HCT116 (cell line): Measurements from ENCODE around the gene GALNT18. TPM values are rescaled to one million over a fixed set of nuclear protein-coding genes. Genes with fewer than 3 reads are reported as not detected.

ENCODE experiments used
- ATAC-seq: fragments of 200-7000 bp; cut with Tn5 transposase; 2 replicates; pipeline ENCODE4 v1.9.1; 2020; ENCODE audit warnings: mild to moderate bottlenecking, moderate library complexity
- BruUV-seq: library from RNA; stranded (reverse); fragments of 400-500 nt; replicated peaks from 2 replicates; lab custom pipeline; 2021; lab: Mats Ljungman, UMichigan
- CTCF ChIA-PET: fragments of 300-600 bp; sonication (Branson Sonifier 250); formaldehyde crosslinking; loops from one replicate; lab custom pipeline; 2021; ENCODE audit warnings: antibody characterized with exemption; lab: Charles Lee
- POLR2A ChIA-PET: fragments of 300-600, 350-600 bp; sonication (Branson Sonifier 250); formaldehyde crosslinking; loops from one replicate; lab custom pipeline; 2021; ENCODE audit warnings: antibody characterized with exemption; lab: Charles Lee
- RAD21 ChIA-PET, 2 experiments: fragments of 300-600 bp; sonication (Branson Sonifier 250); formaldehyde crosslinking; loops; one replicate each; lab custom pipeline; 2023; ENCODE audit warnings: low total read pairs in 2 of 2; ENCODE audit not compliant: uncharacterized antibody in 2 of 2, unreplicated experiment in 2 of 2, low non-redundant PET in 1 of 2; lab: Charles Lee
- DNase-seq: peaks from one replicate; pipeline ENCODE4 v3.0.0-alpha.2; 2010; ENCODE audit warnings: low read depth, low spot score
- H2AFZ ChIP-seq: fragments of 200-600 bp; shearing (Covaris generic), sonication (generic); 2 replicates; pipeline ENCODE4 v1.6.1; 2017; ENCODE audit warnings: low read depth, mixed run types, mixed read lengths, antibody characterized with exemption, low read length; ENCODE audit not compliant: poor library complexity, severe bottlenecking
- H3K27ac ChIP-seq: 2 replicates; pipeline ENCODE4 v1.5.1; 2012; ENCODE audit warnings: low read depth, low read length
- H3K27me3 ChIP-seq: fragments of 200-600 bp; sonication (generic); 2 replicates; pipeline ENCODE4 v1.6.1; 2016; ENCODE audit warnings: mixed run types, low read length, mixed read lengths; ENCODE audit not compliant: insufficient read depth
- H3K36me3 ChIP-seq, 2 experiments: fragments of 200-500 bp in 1 of 2; fragments of 200-600 bp in 1 of 2; sonication (Bioruptor generic) in 1 of 2; sonication (generic) in 1 of 2; 2 replicates each; pipeline versions ENCODE4 v1.5.1 to v1.6.1; 2014 to 2016; ENCODE audit warnings: low read length in 2 of 2, inconsistent platforms in 1 of 2, mixed read lengths in 1 of 2, mixed run types in 1 of 2; ENCODE audit not compliant: insufficient read depth in 2 of 2, control insufficient read depth in 1 of 2
- H3K4me1 ChIP-seq, 2 experiments: fragments of 200-600 bp in 1 of 2; sonication (generic) in 1 of 2; 2 replicates each; pipeline versions ENCODE4 v1.5.1 to v1.6.1; 2012 to 2017; ENCODE audit warnings: low read length in 2 of 2, inconsistent platforms in 1 of 2, mild to moderate bottlenecking in 1 of 2, mixed read lengths in 1 of 2, mixed run types in 1 of 2, moderate library complexity in 1 of 2; ENCODE audit not compliant: insufficient read depth in 2 of 2, control insufficient read depth in 1 of 2
- H3K4me2 ChIP-seq: fragments of 200-600 bp; sonication (generic); 2 replicates; pipeline ENCODE4 v1.6.1; 2017; ENCODE audit warnings: mixed run types, low read length, mixed read lengths
- H3K4me3 ChIP-seq, 2 experiments: fragments of 200-600 bp in 1 of 2; sonication (generic) in 1 of 2; replicated peaks in 1 of 2; 2 replicates each; pipeline ENCODE4 v1.5.1; 2011 to 2016; ENCODE audit warnings: low read length in 2 of 2, control low read depth in 1 of 2, low read depth in 1 of 2, mild to moderate bottlenecking in 1 of 2, mixed read lengths in 1 of 2, mixed run types in 1 of 2
- H3K79me2 ChIP-seq: fragments of 200-600 bp; sonication (generic); 2 replicates; pipeline ENCODE4 v1.6.1; 2017; ENCODE audit warnings: mild to moderate bottlenecking, mixed run types, low read length, moderate library complexity, mixed read lengths; ENCODE audit not compliant: insufficient read depth
- H3K9ac ChIP-seq: fragments of 200-600 bp; sonication (generic); 2 replicates; pipeline ENCODE4 v1.6.1; 2016; ENCODE audit warnings: low read length, mixed read lengths
- H3K9me2 ChIP-seq: fragments of 200-600 bp; sonication (generic), shearing (Covaris generic); 2 replicates; pipeline ENCODE4 v1.6.1; 2017; ENCODE audit warnings: mixed run types, mild to moderate bottlenecking, moderate library complexity; ENCODE audit not compliant: insufficient read depth
- H3K9me3 ChIP-seq, 2 experiments: fragments of 200-500 bp in 1 of 2; fragments of 200-600 bp in 1 of 2; sonication (Bioruptor generic) in 1 of 2; sonication (generic) in 1 of 2; 2 replicates each; pipeline ENCODE4 v1.6.1; 2014 to 2017; ENCODE audit warnings: low read length in 2 of 2, mixed read lengths in 2 of 2, inconsistent platforms in 1 of 2, low read depth in 1 of 2, mild to moderate bottlenecking in 1 of 2, mixed run types in 1 of 2, moderate library complexity in 1 of 2; ENCODE audit not compliant: control insufficient read depth in 1 of 2, insufficient read depth in 1 of 2
- H4K20me1 ChIP-seq: fragments of 200-600 bp; sonication (generic), shearing (Covaris generic); 2 replicates; pipeline ENCODE4 v1.6.1; 2017; ENCODE audit warnings: mixed run types, mild to moderate bottlenecking, moderate library complexity; ENCODE audit not compliant: insufficient read depth
- ATF3 ChIP-seq: IDR thresholded peaks from 2 replicates; pipeline ENCODE4 v1.6.1; 2012
- CEBPB ChIP-seq: IDR thresholded peaks from 2 replicates; pipeline ENCODE4 v1.6.1; 2012; ENCODE audit warnings: low read depth
- CTCF ChIP-seq, 3 experiments: fragments of 200-600 bp in 1 of 3; sonication (generic) in 1 of 3; IDR thresholded peaks in 2 of 3; conservative IDR thresholded peaks in 1 of 3; 2 replicates each; pipeline ENCODE4 v1.5.1; 2012 to 2017; ENCODE audit warnings: low read depth in 2 of 3, low read length in 2 of 3, antibody characterized with exemption in 1 of 3, borderline replicate concordance in 1 of 3, control low read depth in 1 of 3, mild to moderate bottlenecking in 1 of 3, mixed read lengths in 1 of 3, mixed run types in 1 of 3, moderate library complexity in 1 of 3; ENCODE audit not compliant: insufficient read depth in 1 of 3
- EGR1 ChIP-seq: IDR thresholded peaks from 2 replicates; pipeline ENCODE4 v1.6.1; 2012; ENCODE audit warnings: low read depth
- FOSL1 ChIP-seq: IDR thresholded peaks from 2 replicates; pipeline ENCODE4 v1.6.1; 2012; ENCODE audit warnings: low read depth
- MAX ChIP-seq: IDR thresholded peaks from 2 replicates; pipeline ENCODE4 v1.6.1; 2012
- POLR2A ChIP-seq: IDR thresholded peaks from 2 replicates; pipeline ENCODE4 v1.7.0; 2011; ENCODE audit warnings: borderline replicate concordance; ENCODE audit not compliant: insufficient read depth, insufficient read length; ENCODE audit errors: extremely low read depth
- RAD21 ChIP-seq: IDR thresholded peaks from 2 replicates; pipeline ENCODE4 v1.6.1; 2012; ENCODE audit warnings: low read depth, mild to moderate bottlenecking
- REST ChIP-seq: IDR thresholded peaks from 2 replicates; pipeline ENCODE4 v1.6.1; 2012; ENCODE audit warnings: low read depth
- SIN3A ChIP-seq: IDR thresholded peaks from 2 replicates; pipeline ENCODE4 v1.6.1; 2012; ENCODE audit warnings: low read depth
- SP1 ChIP-seq: IDR thresholded peaks from 2 replicates; pipeline ENCODE4 v1.6.1; 2012; ENCODE audit warnings: low read depth
- TCF7L2 ChIP-seq: IDR thresholded peaks from 2 replicates; pipeline ENCODE4 v1.7.0; 2011; ENCODE audit warnings: borderline replicate concordance, inconsistent platforms; ENCODE audit not compliant: insufficient read depth, insufficient read length; ENCODE audit errors: extremely low read depth
- YY1 ChIP-seq: IDR thresholded peaks from 2 replicates; pipeline ENCODE4 v1.6.1; 2011; ENCODE audit warnings: low read length, low read depth, moderate library complexity, mild to moderate bottlenecking; ENCODE audit not compliant: insufficient replicate concordance; ENCODE audit errors: extremely low read depth
- intact Hi-C: fragments of 100-400 bp; cut with micrococcal nuclease; formaldehyde crosslinking; loops from 2 replicates; pipeline ENCODE4 v1.10.0; 2022
- total RNA-seq: library from RNA; stranded (reverse); gene quantifications from one replicate; pipeline ENCODE4 v1.2.1, GENCODE V29; 2021; ENCODE audit not compliant: unreplicated experiment

The GALNT18 gene
- total RNA-seq, 1 experiment from 2014 or later: 19.9 TPM

GRCh38 chr11:11318461-11318860 is 303.3 kb downstream of the GALNT18 start:
- Histone ChIP-seq H2AFZ (no peak overlapping the region), H3K36me3 (0 out of 4 replicates have a peak, but pooled peaks cover 0 to 6% of the 10 kb centered on the region in 2 experiments), H3K4me1 (peaks cover 0 to 7% of the 10 kb centered on the region in 2 experiments; a peak in 3 of 4 replicates), H3K4me3 (no peak overlapping the region), H3K9me2 (no peaks in the 10 kb centered on the region), H3K79me2 (no peaks in the 10 kb centered on the region), H3K9me3 (no peaks in the 10 kb centered on the region), H3K27ac (no peak overlapping the region), H3K4me2 (no peak overlapping the region), H3K27me3 (no peaks in the 10 kb centered on the region), H3K9ac (no peak overlapping the region), H4K20me1 (no peaks in the 10 kb centered on the region)
- TF ChIP-seq SIN3A (no peak), ATF3 (no peak), FOSL1 (no peak), MAX (no peak), CEBPB (no peak), EGR1 (no peak), CTCF (IDR thresholded peaks at IDR 0.05 in 2 of 3, conservative IDR thresholded peaks at IDR 0.05 in 1 of 3; ENCODE audit: borderline replicate concordance in 1 of 3, insufficient read depth in 1 of 3, low read depth in 2 of 3, low read length in 2 of 3) (no peak), POLR2A (no peak), TCF7L2 (no peak), RAD21 (no peak), YY1 (no peak), REST (no peak), SP1 (no peak)
- CTCF ChIA-PET: no interaction called here
- RAD21 ChIA-PET: no interaction called here
- ATAC-seq: no peak
- POLR2A ChIA-PET: no interaction called here
- no peak for DNase-seq
- intact Hi-C loops: no loop called here
- BruUV-seq: no TSS peak
